Measurements from ENCODE around the gene TEAD1.

GRCh38 chr11:12845739-12846358 lies 171.6 kb downstream of the TEAD1 start:
- TF ChIP-seq POLR2A (IDR thresholded peaks at IDR 0.05) (no peak), CTCF (IDR thresholded peaks at IDR 0.05) (no peak)
